ENCODE data around the gene GKAP1. TPM values are rescaled to one million over a fixed set of nuclear protein-coding genes. Genes with fewer than 3 reads are reported as not detected.
"Not testable (repeated sequence)": the region's sequence is repeated elsewhere in the genome, so short reads cannot be mapped to it uniquely, and the experiment has no call there.

Gene GKAP1
- total RNA-seq, 1 experiment from 2014 or later: 6.2 TPM

GRCh38 chr9:83706676-83707517 lies 110.7 kb downstream of the GKAP1 start:
- peak overlapping the region; percentile 80 to 91 for H3K4me3 Mint-ChIP-seq
- H2BK20ac ChIP-seq (ENCODE audit: low read depth, low read length, poor library complexity, severe bottlenecking): no peak overlapping the region
- peak overlapping the region; percentile 86 for H3K9ac ChIP-seq (ENCODE audit: extremely low read depth, insufficient read length, low read length)
- peak overlapping the region; percentile 88 for H2BK120ac ChIP-seq (ENCODE audit: low read depth, low read length, poor library complexity, severe bottlenecking)
- H3K23me2 ChIP-seq (ENCODE audit: insufficient read length, low read depth, low read length, poor library complexity, severe bottlenecking): peaks cover 7% of the 10 kb centered on the region
- no peaks in the 10 kb centered on the region; the same call in 1 of the 2 replicates for H3K27me3 Mint-ChIP-seq (ENCODE audit: low read depth)
- no peak overlapping the region for H2BK12ac ChIP-seq (ENCODE audit: insufficient read length, low read depth, low read length)
- no peak overlapping the region for H2BK5ac ChIP-seq (ENCODE audit: insufficient read length, low read length)
- peak overlapping the region; percentile 90 for H3K18ac ChIP-seq (ENCODE audit: insufficient read length, low read depth, low read length)
- H2AFZ ChIP-seq (ENCODE audit: low read length): no peak overlapping the region
- no peaks in the 10 kb centered on the region for H3K27me3 ChIP-seq (ENCODE audit: insufficient read depth, low read length)
- H3K23ac ChIP-seq (ENCODE audit: insufficient read length, low read depth, low read length): no peak overlapping the region
- no peak overlapping the region for H2AK5ac ChIP-seq (ENCODE audit: insufficient read length, low read length)
- H2BK15ac ChIP-seq (ENCODE audit: low read depth, low read length): no peak overlapping the region
- TF ChIP-seq CTCF (conservative IDR thresholded peaks at IDR 0.05): no peak
- H3T11ph ChIP-seq (ENCODE audit: low read length): no peak overlapping the region
- peaks cover 26 to 27% of the 10 kb centered on the region in 2 experiments for H3K4me1 Mint-ChIP-seq
- peaks cover 48% of the 10 kb centered on the region for H3K79me2 ChIP-seq (ENCODE audit: insufficient read depth, low read length)
- no peaks in the 10 kb centered on the region; the same call in 1 of the 2 replicates for H3K4me1 ChIP-seq (ENCODE audit: insufficient read depth, low read length)
- no peaks in the 10 kb centered on the region for H3K9me3 ChIP-seq (ENCODE audit: control insufficient read depth, low read depth, low read length)
- H4K8ac ChIP-seq (replicated peaks; ENCODE audit: insufficient read length, low read depth, low read length): no peak overlapping the region
- H3K4ac ChIP-seq (ENCODE audit: low read depth, low read length): peak overlapping the region; percentile 82
- peak overlapping the region; percentile 88 for H3K4me2 ChIP-seq (ENCODE audit: insufficient read depth, insufficient read length, low read length)
- no peak overlapping the region for H4K5ac ChIP-seq (ENCODE audit: insufficient read length, low read depth, low read length)
- H3K79me1 ChIP-seq (ENCODE audit: insufficient read depth, low read depth, low read length, poor library complexity, severe bottlenecking): no peaks in the 10 kb centered on the region
- peak overlapping the region; percentile 73 for H3K27ac ChIP-seq (ENCODE audit: insufficient read length, low read depth, low read length)
- peaks cover 14 to 21% (median 20%) of the 10 kb centered on the region in 3 experiments for H3K36me3 Mint-ChIP-seq (ENCODE audit: insufficient read depth in 1 of 3, low read depth in 3 of 3)
- DNase-seq: peak; percentile 68
- peak overlapping the region; percentile 65 for H3K56ac ChIP-seq (ENCODE audit: insufficient read length, low read depth, low read length)
- WGBS (ENCODE audit: extremely low coverage, insufficient read length, low lambda C conversion rate): no CpG with 5 or more reads among the region's 42 CpGs
- no peaks in the 10 kb centered on the region for H4K20me1 ChIP-seq (ENCODE audit: control insufficient read depth, insufficient read depth, insufficient read length)
- H3K27ac Mint-ChIP-seq: peak overlapping the region; percentile 69 to 96 (median 83)
- H3K14ac ChIP-seq (ENCODE audit: insufficient read depth, low read length): peak overlapping the region; percentile 92
- peaks cover 3 to 4% of the 10 kb centered on the region in 2 experiments; a peak in 4 of 5 replicates for H3K9me3 Mint-ChIP-seq
- peak overlapping the region; percentile 99 for H4K91ac ChIP-seq (ENCODE audit: insufficient read length, low read depth, low read length)

- not testable (repeated sequence) for H3K27ac Mint-ChIP-seq; H3K27me3 Mint-ChIP-seq (ENCODE audit: low read depth); H4K91ac ChIP-seq (ENCODE audit: insufficient read length, low read depth, low read length); H2AFZ ChIP-seq (ENCODE audit: low read length); H2AK5ac ChIP-seq (ENCODE audit: insufficient read length, low read length); H3K9me3 ChIP-seq (ENCODE audit: control insufficient read depth, low read depth, low read length); H2BK20ac ChIP-seq (ENCODE audit: low read depth, low read length, poor library complexity, severe bottlenecking); H3K9ac ChIP-seq (ENCODE audit: extremely low read depth, insufficient read length, low read length); DNase-seq; H3T11ph ChIP-seq (ENCODE audit: low read length); H3K4me1 ChIP-seq (ENCODE audit: insufficient read depth, low read length); H3K23me2 ChIP-seq (ENCODE audit: insufficient read length, low read depth, low read length, poor library complexity, severe bottlenecking); H3K9me3 Mint-ChIP-seq; H2BK120ac ChIP-seq (ENCODE audit: low read depth, low read length, poor library complexity, severe bottlenecking); H3K56ac ChIP-seq (ENCODE audit: insufficient read length, low read depth, low read length); H3K27me3 ChIP-seq (ENCODE audit: insufficient read depth, low read length); H2BK15ac ChIP-seq (ENCODE audit: low read depth, low read length); H2BK5ac ChIP-seq (ENCODE audit: insufficient read length, low read length); H3K23ac ChIP-seq (ENCODE audit: insufficient read length, low read depth, low read length); H3K4ac ChIP-seq (ENCODE audit: low read depth, low read length); H3K27ac ChIP-seq (ENCODE audit: insufficient read length, low read depth, low read length); H3K14ac ChIP-seq (ENCODE audit: insufficient read depth, low read length); H2BK12ac ChIP-seq (ENCODE audit: insufficient read length, low read depth, low read length); H4K8ac ChIP-seq (replicated peaks; ENCODE audit: insufficient read length, low read depth, low read length); H3K4me2 ChIP-seq (ENCODE audit: insufficient read depth, insufficient read length, low read length); H4K5ac ChIP-seq (ENCODE audit: insufficient read length, low read depth, low read length); H4K20me1 ChIP-seq (ENCODE audit: control insufficient read depth, insufficient read depth, insufficient read length); H3K18ac ChIP-seq (ENCODE audit: insufficient read length, low read depth, low read length); H3K79me1 ChIP-seq (ENCODE audit: insufficient read depth, low read depth, low read length, poor library complexity, severe bottlenecking)
- peaks cover 38 to 39% of the 10 kb centered on the region in 2 experiments for H3K4me1 Mint-ChIP-seq
- H3K79me2 ChIP-seq (ENCODE audit: insufficient read depth, low read length): peaks cover 63% of the 10 kb centered on the region
- WGBS (ENCODE audit: extremely low coverage, insufficient read length, low lambda C conversion rate): no CpG with 5 or more reads among the region's 12 CpGs
- peak overlapping the region; percentile 80 to 91 for H3K4me3 Mint-ChIP-seq
- peaks cover 14 to 21% (median 20%) of the 10 kb centered on the region in 3 experiments for H3K36me3 Mint-ChIP-seq (ENCODE audit: insufficient read depth in 1 of 3, low read depth in 3 of 3)
These were observed 112.3 kb downstream of the GKAP1 start for GRCh38 chr9:83705219-83705651.

Data from H9 (cell line).